Panc1 (cell line): Measurements from ENCODE around the gene TCHHL1. TPM values are rescaled to one million over a fixed set of nuclear protein-coding genes. Genes with fewer than 3 reads are reported as not detected.
"Not testable (repeated sequence)": the region's sequence is repeated elsewhere in the genome, so short reads cannot be mapped to it uniquely, and the experiment has no call there.

Experiments used
- ATAC-seq: fragments of 200-7000 bp; cut with Tn5 transposase; 2 replicates; pipeline ENCODE4 v1.9.1; 2020; ENCODE audit warnings: mild to moderate bottlenecking, moderate library complexity
- BruUV-seq: library from RNA; stranded (reverse); fragments of 400-500 nt; replicated peaks from 2 replicates; lab custom pipeline; 2021; lab: Mats Ljungman, UMichigan
- CTCF ChIA-PET: fragments of 300-600 bp; sonication (Branson Sonifier 250); formaldehyde crosslinking; loops from one replicate; lab custom pipeline; 2022; ENCODE audit warnings: antibody characterized with exemption; lab: Charles Lee
- POLR2A ChIA-PET: fragments of 300-600 bp; sonication (Branson Sonifier 250); formaldehyde crosslinking; loops from one replicate; lab custom pipeline; 2022; ENCODE audit warnings: antibody characterized with exemption; lab: Charles Lee
- DNase-seq: peaks from one replicate; pipeline ENCODE4 v3.0.0-alpha.2; 2010; ENCODE audit warnings: low read depth, low spot score
- H3K27ac ChIP-seq: 2 replicates; pipeline ENCODE4 v1.5.1; 2011; ENCODE audit warnings: mild to moderate bottlenecking, low read length, inconsistent platforms
- H3K27me3 ChIP-seq: fragments of 200-500 bp; sonication (Bioruptor generic); 2 replicates; pipeline ENCODE4 v1.6.0; 2014; ENCODE audit warnings: low read length, inconsistent platforms; ENCODE audit not compliant: control insufficient read depth, insufficient read depth
- H3K36me3 ChIP-seq: fragments of 200-500 bp; sonication (Bioruptor generic); 2 replicates; pipeline ENCODE4 v1.5.1; 2014; ENCODE audit warnings: inconsistent platforms, mild to moderate bottlenecking, low read length, moderate library complexity; ENCODE audit not compliant: control insufficient read depth, insufficient read depth
- H3K4me1 ChIP-seq: 2 replicates; pipeline ENCODE4 v1.5.1; 2011; ENCODE audit warnings: inconsistent platforms, mild to moderate bottlenecking, low read length, moderate library complexity; ENCODE audit not compliant: control insufficient read depth, insufficient read depth
- H3K4me3 ChIP-seq, 2 experiments: 2 replicates each; pipeline ENCODE4 v1.5.1; 2011 to 2012; ENCODE audit warnings: low read depth in 2 of 2, low read length in 2 of 2, mild to moderate bottlenecking in 2 of 2, inconsistent platforms in 1 of 2, moderate library complexity in 1 of 2
- H3K9me3 ChIP-seq: fragments of 200-500 bp; sonication (Bioruptor generic); 2 replicates; pipeline ENCODE4 v1.5.1; 2014; ENCODE audit warnings: low read depth, mild to moderate bottlenecking, inconsistent platforms, low read length, moderate library complexity; ENCODE audit not compliant: control insufficient read depth, insufficient read depth
- POLR2AphosphoS5 ChIP-seq: IDR thresholded peaks from 2 replicates; pipeline ENCODE4 v1.6.1; 2012; ENCODE audit warnings: mild to moderate bottlenecking, low read depth, low read length, moderate library complexity
- SIN3A ChIP-seq: IDR thresholded peaks from 2 replicates; pipeline ENCODE4 v1.6.1; 2012; ENCODE audit warnings: low read depth, mild to moderate bottlenecking, low read length, moderate library complexity, borderline replicate concordance; ENCODE audit not compliant: insufficient read depth
- TCF7L2 ChIP-seq: IDR thresholded peaks from 2 replicates; pipeline ENCODE4 v1.6.1; 2011; ENCODE audit warnings: mild to moderate bottlenecking, low read depth, low read length, inconsistent platforms
- in situ Hi-C: cut with HindIII; loops from 2 replicates; pipeline ENCODE4 v1.10.0; 2016; ENCODE audit warnings: low sequenced_read_pairs, low pct_unique_long_range_greater_than_20kb
- intact Hi-C: fragments of 100-400 bp; cut with micrococcal nuclease; formaldehyde crosslinking; loops from one replicate; pipeline ENCODE4 v1.10.0; 2022; ENCODE audit not compliant: unreplicated experiment
- total RNA-seq: library from RNA; stranded (reverse); gene quantifications from one replicate; pipeline ENCODE4 v1.2.1, GENCODE V29; 2021; ENCODE audit not compliant: unreplicated experiment
- TF ChIP-seq, protein P1 (sequence below): fragments of 450-650 bp; IDR thresholded peaks from 2 replicates; pipeline ENCODE4 v1.5.1; 2017; ENCODE audit warnings: mild to moderate bottlenecking
- TF ChIP-seq, protein P2 (sequence below), 2 experiments: IDR thresholded peaks; 2 replicates each; pipeline ENCODE4 v1.6.1; 2011 to 2012; ENCODE audit warnings: low read depth in 2 of 2, control low read depth in 1 of 2, low read length in 1 of 2, mild to moderate bottlenecking in 1 of 2, moderate library complexity in 1 of 2; ENCODE audit not compliant: insufficient read depth in 1 of 2

TCHHL1 gene
- total RNA-seq, 1 experiment from 2014 or later, result not detected

DNA sequence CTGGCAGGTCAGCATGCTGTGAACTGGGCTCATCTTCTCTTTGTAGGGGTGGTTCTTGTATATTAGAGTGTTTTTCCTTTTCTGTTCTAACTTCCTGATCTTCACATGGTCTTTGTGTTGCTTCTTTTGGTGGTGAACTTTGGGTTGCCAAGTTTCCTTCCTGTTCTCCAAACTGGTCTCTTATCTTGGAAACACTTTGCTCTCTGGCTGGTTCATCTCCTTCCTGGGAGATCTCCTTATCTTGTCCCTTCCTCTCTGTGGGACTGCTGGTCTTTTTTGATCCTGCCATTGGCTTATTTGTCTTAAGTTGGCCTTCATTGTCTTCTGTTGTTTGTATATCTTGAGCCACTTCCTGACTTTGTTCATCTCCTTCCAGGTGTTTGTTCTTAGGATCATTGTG is 2.1 kb downstream of the TCHHL1 start:
- no TSS peak for BruUV-seq
- no peak for DNase-seq
- Histone ChIP-seq H3K27me3 (peaks cover 21% of the 10 kb centered on the region), H3K9me3 (no peaks in the 10 kb centered on the region), H3K4me3 (no peak overlapping the region), H3K27ac (no peak overlapping the region), H3K36me3 (no peaks in the 10 kb centered on the region), H3K4me1 (no peaks in the 10 kb centered on the region)
- CTCF ChIA-PET, result no interaction called here
- no peak for TF ChIP-seq TCF7L2
- TF ChIP-seq, protein P1, sequence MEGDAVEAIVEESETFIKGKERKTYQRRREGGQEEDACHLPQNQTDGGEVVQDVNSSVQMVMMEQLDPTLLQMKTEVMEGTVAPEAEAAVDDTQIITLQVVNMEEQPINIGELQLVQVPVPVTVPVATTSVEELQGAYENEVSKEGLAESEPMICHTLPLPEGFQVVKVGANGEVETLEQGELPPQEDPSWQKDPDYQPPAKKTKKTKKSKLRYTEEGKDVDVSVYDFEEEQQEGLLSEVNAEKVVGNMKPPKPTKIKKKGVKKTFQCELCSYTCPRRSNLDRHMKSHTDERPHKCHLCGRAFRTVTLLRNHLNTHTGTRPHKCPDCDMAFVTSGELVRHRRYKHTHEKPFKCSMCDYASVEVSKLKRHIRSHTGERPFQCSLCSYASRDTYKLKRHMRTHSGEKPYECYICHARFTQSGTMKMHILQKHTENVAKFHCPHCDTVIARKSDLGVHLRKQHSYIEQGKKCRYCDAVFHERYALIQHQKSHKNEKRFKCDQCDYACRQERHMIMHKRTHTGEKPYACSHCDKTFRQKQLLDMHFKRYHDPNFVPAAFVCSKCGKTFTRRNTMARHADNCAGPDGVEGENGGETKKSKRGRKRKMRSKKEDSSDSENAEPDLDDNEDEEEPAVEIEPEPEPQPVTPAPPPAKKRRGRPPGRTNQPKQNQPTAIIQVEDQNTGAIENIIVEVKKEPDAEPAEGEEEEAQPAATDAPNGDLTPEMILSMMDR, result no peak
- intact Hi-C loops (no loop called here), in situ Hi-C loops (no loop called here)
- ATAC-seq, result no peak
- POLR2A ChIA-PET, result no interaction called here

DNA sequence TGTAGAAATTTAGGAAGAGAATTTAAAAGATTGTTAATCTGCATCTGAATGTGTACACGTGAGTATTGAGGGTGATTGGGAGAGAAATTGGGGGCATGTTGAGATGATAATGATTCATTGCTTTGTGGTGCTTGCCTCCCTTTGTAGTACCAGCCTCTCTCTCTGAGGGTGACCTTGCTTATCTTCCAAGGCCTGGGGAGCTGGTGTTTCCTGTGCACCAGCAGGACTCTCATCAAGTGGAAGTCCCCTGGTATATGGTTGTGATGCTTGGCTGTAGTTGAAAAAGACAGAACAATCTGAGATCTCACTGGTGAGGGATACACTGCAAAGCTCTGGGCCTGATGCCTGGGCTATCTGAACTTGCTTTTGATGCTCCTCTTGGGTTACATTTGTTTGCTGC is 4.0 kb downstream of the TCHHL1 start:
- no TSS peak for BruUV-seq

DNA sequence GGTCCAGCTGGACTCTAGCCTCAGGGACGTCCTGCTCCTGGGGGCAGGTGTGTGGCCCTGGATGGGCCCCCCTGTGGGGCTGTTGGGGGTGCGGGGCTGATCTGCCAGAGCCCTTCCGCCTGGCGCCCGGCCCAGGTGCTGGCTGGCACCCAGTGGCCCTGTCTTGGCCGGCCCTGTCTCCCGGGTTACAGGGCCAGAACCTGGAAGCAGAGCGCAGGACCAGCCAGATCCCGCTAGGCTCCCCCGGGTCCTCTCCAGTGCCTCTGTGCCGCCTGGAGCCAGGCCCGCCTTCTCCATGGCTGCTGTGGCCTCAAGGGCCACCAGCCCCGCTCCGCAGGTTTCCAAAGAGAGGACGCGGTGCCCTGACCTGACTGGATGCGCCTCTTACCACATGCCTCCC is 7.8 kb downstream of the TCHHL1 start:
- intact Hi-C loops, in situ Hi-C loops, BruUV-seq: not testable (repeated sequence)

More for the DNA sequence above, 4.0 kb downstream of the TCHHL1 start:
- in situ Hi-C loops (no loop called here), intact Hi-C loops (no loop called here)
- Histone ChIP-seq H3K27ac (no peak overlapping the region), H3K4me3 (no peak overlapping the region), H3K36me3 (no peaks in the 10 kb centered on the region), H3K27me3 (peaks cover 19% of the 10 kb centered on the region), H3K4me1 (no peaks in the 10 kb centered on the region), H3K9me3 (no peaks in the 10 kb centered on the region)
- no peak for ATAC-seq
- DNase-seq, result no peak
- CTCF ChIA-PET, result no interaction called here
- TF ChIP-seq SIN3A (no peak), TCF7L2 (no peak), POLR2AphosphoS5 (no peak)
- TF ChIP-seq, protein P2, sequence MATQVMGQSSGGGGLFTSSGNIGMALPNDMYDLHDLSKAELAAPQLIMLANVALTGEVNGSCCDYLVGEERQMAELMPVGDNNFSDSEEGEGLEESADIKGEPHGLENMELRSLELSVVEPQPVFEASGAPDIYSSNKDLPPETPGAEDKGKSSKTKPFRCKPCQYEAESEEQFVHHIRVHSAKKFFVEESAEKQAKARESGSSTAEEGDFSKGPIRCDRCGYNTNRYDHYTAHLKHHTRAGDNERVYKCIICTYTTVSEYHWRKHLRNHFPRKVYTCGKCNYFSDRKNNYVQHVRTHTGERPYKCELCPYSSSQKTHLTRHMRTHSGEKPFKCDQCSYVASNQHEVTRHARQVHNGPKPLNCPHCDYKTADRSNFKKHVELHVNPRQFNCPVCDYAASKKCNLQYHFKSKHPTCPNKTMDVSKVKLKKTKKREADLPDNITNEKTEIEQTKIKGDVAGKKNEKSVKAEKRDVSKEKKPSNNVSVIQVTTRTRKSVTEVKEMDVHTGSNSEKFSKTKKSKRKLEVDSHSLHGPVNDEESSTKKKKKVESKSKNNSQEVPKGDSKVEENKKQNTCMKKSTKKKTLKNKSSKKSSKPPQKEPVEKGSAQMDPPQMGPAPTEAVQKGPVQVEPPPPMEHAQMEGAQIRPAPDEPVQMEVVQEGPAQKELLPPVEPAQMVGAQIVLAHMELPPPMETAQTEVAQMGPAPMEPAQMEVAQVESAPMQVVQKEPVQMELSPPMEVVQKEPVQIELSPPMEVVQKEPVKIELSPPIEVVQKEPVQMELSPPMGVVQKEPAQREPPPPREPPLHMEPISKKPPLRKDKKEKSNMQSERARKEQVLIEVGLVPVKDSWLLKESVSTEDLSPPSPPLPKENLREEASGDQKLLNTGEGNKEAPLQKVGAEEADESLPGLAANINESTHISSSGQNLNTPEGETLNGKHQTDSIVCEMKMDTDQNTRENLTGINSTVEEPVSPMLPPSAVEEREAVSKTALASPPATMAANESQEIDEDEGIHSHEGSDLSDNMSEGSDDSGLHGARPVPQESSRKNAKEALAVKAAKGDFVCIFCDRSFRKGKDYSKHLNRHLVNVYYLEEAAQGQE (IDR thresholded peaks at IDR 0.05; ENCODE audit: insufficient read depth in 1 of 2, low read depth in 2 of 2, low read length in 1 of 2), result no peak
- TF ChIP-seq, protein P1, result no peak
- POLR2A ChIA-PET, result no interaction called here

DNA sequence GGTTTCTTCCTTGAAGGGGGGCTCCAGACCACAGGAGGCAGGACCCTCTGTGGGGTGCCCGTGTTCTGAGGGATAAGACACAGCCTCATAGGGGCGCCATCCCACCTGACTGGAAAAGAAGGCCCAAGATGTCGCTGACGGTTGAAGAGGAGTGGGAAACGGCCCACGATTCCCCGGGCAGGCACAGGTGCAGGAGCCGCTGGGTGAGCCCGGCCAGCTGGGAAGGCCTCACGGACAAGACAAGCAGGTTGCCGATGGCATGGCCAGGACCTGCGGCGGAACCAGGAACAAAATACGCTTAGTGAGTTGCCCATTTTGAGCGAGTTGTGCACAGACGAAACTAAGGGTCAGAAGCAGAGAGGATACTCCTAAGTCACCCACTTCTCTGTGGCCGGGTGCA is 8.4 kb downstream of the TCHHL1 start:
- H3K4me3 ChIP-seq, CTCF ChIA-PET, H3K9me3 ChIP-seq, H3K4me1 ChIP-seq, POLR2A ChIA-PET, BruUV-seq, intact Hi-C loops, H3K27me3 ChIP-seq, ATAC-seq, in situ Hi-C loops, H3K36me3 ChIP-seq, DNase-seq, H3K27ac ChIP-seq: not testable (repeated sequence)

More for the DNA sequence above, 7.8 kb downstream of the TCHHL1 start:
- H3K27ac ChIP-seq, H3K9me3 ChIP-seq, H3K4me1 ChIP-seq, H3K36me3 ChIP-seq, POLR2A ChIA-PET, H3K4me3 ChIP-seq, CTCF ChIA-PET, DNase-seq, ATAC-seq, H3K27me3 ChIP-seq: not testable (repeated sequence)
